GOT3 (cell line): ENCODE results near the gene DYSF.

Experiments used
- DNase-seq: peaks from one replicate; lab custom pipeline; 2025; ENCODE audit warnings: mixed read lengths; lab: John Stamatoyannopoulos, UW

DYSF gene

DNA sequence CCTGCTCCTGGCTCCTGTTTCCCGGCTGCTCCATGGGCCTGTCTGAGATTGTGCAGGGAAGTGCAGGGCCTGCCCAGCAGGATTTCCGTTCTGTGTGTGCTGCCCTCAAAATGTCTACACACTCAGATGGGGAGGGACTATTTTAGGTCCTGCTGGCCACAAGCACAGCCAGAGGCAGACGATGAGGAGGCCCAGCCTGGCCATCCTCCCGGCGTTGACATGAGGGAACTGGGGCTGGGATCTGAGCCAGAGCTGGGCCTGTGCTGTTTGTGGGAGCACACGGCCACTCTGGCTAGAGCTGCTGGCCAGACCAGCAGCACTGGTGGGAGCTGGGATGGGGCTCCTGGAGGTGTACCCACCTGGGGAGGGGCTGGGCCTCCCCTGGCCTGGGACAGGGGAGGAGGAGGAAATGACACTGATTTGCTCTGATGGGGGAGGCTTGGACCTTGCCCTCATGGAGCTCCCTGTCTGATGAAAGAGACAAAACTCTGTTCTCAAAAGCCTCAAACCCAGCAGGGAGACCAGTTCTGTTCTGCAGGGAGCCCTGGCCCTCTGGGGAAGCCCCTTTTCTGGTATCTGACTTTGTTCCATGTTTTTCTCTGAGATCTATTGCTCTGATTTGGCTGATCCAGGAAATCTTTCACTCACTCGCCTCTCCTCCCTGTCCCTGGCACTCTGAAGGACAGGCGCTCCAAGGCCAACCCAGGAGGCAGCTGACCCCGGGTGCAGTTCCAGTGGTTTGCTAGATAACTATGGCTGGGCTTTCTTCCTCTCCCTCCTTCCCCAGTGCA, 161.8 kb downstream of the DYSF start:
- no peak for DNase-seq

- no peak for DNase-seq
Measured at GRCh38 chr2:71615767-71616730, 162.7 kb downstream of the DYSF start.

- DNase-seq, result no peak
Measured at GRCh38 chr2:71617266-71617665, 163.9 kb downstream of the DYSF start.

- no peak for DNase-seq
Measured at GRCh38 chr2:71618327-71619113, 165.2 kb downstream of the DYSF start.

DNA sequence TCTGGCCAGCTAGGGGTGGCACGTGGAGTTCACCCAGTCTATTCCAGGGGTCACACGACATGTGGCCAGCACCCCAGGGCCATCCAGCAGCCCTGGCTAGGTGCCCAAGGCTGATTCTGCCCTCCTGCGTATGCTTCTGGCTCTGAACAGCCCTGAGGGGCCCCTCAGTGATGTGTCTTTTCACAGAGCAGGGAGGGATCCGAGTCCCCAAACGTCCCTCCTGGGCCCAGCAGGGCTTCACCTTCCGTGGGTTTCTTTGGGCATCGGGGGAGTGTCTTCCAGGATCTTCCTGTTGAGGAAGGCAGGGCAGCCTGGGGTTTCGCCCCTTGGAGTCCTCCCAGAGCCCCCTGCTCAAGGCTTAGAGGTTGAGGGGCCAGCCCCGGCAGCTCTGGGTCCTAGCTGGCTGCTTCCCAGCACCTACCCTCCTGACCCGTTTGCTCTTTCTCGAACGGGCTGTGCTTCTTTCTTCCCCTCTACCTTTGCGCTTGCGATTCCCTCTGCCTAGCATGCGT, 165.9 kb downstream of the DYSF start:
- no peak for DNase-seq

DNA sequence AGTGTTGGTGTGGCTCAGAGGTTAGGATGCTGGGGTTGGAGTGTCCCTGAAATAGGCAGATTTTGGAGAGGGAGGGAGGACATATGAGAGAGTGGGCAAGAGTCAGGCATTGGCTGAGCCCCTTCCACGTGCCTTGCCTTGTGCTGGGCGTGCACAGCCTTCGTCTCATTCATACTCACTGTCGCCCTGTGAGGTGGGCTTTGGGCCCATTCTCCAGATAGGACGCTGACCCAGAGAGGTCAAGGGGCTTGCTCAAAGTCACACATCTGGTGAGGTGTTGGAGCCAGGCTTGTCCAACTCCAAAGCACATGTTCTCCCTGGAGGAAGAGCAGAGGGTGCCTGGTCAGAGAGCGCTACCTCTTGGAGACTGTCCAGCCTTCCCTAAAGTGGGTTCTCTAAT, 166.8 kb downstream of the DYSF start:
- no peak for DNase-seq

DNA sequence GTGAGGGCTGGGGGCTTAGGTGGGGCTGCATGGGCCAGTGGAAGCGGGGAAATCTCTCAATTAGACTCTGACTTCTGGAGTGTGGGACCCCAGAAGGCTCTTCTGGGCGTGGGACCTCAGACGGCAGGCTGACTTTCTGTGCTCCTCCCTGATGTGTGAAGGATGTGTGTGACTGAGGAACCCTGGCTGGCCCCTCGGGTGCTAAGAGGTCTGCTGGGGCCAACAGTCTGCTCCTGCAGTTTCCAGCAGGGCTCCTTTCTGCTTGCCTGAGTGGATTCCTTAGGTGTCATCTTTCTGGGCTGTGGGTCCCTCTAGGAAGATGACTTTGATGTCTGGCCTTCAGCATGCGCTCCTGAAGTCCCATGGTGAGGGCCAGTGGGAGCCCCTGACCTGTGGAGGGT, 167.5 kb downstream of the DYSF start:
- DNase-seq, result no peak

DNA sequence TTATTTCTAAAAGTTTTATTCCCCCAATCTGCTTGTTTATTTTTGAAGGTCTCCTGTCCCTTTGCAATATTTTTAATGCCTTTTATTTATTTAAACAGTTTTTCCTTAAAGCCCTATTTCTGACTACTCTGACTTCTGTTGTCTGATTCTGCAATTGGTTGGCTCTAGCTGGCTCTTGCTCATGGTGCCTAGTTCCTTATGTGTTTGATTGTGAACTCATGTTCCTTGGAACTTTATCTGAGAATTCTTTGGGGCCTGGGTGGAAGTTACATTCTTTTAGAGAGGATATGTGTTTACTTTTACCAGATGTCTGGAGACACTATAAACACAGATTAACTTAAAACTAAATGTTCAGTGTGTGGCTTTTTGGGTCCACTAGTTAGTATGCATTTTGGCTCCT, 175.9 kb downstream of the DYSF start:
- DNase-seq, result no peak

DNA sequence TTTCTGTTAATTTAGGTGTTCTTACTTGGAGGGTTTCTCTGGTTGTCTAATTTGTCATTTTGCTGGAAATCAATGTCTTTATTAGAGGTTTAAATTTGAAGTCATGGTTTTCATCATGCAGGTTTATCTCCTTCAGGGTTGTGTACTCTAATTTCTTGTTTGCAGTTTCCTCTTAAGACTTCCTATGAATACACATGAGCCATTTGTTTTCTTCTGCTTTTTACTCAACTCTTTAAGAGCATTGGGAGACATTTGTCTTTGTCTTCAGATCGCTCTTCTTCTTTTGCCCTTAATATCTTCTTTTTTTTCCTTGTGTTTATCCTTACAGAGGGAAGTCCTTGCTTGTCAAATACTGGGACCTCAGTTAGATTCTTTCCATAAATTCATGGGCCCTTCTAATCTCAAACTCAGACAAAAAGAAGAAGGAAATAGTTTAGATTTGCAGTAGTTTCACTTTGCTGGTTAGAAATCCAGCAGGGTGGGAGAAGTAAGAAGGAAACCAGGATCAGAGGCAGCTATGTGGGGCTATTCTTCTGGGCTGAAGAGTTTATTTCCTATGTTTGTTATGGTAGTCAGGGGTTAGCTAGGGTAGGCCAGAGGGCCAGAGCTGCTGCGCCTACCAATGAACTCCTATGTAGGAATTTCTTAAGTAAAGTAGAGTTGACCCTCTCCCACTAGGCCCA, 176.6 kb downstream of the DYSF start:
- no peak for DNase-seq

- no peak for DNase-seq
Measured at GRCh38 chr2:71630454-71631328, 177.3 kb downstream of the DYSF start.

DNA sequence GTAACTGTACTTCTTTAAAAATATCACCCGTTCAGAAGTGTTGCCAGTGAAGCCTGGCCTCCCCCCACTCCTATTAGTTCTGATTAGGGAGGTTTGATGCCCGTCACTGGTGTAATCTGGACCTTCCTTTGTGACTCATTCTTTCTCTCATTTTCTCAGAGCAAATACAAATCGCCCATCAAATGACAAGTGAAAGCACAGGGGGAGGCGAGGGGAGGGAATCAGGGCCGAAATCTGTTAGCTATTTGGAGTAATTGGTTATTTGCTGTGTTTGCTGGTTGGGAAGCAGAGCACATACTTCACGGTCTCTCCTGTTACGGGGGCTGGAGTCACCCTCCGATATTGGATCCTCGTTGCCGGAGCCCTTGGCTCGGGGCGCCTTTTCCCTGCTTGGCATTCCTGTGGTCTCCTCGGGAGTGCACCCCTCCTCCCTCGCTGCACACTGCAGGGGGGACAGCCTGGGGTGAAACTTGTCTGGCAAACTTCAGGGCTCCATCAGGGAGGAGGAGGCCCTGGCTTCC, 178.1 kb downstream of the DYSF start:
- DNase-seq, result no peak

DNA sequence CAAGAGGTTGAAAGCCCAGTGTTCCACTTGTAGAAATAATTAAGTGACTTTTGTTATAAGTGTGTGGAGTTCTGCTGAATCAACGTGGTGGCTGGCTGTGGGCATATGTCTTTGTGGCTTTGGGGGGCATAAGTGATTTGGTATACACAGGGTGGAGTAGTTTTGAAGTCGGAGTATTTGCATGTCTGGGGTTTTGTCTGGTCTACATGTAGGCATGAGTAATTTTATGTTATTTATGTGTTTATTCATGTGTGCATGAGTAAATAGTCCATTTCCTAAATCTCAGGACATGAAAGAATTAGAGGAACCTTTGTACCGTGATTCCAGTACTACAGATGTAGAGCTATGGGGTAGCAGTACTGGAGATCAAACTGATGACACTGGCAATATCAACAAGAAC, 179.7 kb downstream of the DYSF start:
- no peak for DNase-seq

DNA sequence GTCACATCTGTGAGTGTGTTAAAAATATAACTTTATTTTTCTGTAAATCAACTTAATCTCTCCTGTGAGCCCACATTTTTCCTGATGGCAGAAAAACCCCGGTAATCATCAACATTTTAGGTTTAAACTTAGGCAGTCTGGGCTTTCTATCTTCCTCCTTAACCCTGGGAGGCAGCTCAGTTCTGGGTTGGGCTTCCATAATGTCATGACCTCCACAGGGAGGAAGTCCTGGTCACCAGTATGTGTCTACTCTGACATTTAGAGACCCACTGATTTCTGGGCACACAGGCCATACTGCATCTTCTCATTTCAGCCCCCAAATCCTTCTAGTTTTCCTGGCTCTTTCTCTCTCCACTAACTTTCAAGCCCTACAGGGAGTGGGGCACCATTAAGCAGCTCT, 181.2 kb downstream of the DYSF start:
- DNase-seq, result no peak

GRCh38 chr2:71635798-71636197, 182.4 kb downstream of the DYSF start:
- DNase-seq, result no peak

DNA sequence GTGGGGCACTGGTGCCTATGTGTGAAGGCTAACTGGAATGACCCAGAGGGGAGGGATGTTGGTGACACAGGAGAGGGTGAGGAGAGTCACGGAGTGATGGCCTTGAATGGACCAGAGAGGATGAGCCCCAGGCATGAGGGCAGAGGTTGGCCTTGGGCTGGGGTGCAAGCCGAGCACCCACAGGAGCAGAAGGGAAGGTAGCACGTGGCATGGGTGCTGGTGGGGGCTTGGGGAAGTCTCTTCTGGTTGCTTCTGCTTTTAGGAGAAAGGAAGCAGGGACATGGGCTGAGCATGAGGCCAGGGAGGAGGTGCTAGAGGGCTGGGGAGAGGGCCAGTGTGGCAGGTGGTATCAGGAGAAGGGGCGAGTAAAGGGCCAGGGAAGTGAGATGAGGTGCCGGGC, 183.8 kb downstream of the DYSF start:
- no peak for DNase-seq

- no peak for DNase-seq
Measured at GRCh38 chr2:71637736-71638135, 184.4 kb downstream of the DYSF start.

DNA sequence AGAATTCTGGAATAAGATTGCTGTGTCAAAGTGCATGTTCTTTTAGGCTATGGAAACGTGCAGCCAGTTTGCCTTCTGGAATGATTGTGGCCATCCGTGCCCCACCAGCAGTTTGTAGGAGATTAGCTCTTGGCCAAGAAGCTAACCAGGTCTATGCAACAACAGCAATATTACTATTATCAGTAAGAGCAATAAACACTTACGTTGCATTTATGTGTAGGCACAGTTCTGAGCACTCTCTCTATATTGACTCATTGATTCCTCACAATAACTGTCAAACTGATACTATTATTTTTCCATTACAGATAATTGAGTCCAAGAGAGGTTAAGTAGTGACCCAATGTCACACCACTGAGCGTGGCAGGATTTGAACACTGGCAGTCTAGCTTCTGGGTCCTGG, 186.4 kb downstream of the DYSF start:
- no peak for DNase-seq

GRCh38 chr2:71640489-71640888, 187.1 kb downstream of the DYSF start:
- DNase-seq, result no peak

DNA sequence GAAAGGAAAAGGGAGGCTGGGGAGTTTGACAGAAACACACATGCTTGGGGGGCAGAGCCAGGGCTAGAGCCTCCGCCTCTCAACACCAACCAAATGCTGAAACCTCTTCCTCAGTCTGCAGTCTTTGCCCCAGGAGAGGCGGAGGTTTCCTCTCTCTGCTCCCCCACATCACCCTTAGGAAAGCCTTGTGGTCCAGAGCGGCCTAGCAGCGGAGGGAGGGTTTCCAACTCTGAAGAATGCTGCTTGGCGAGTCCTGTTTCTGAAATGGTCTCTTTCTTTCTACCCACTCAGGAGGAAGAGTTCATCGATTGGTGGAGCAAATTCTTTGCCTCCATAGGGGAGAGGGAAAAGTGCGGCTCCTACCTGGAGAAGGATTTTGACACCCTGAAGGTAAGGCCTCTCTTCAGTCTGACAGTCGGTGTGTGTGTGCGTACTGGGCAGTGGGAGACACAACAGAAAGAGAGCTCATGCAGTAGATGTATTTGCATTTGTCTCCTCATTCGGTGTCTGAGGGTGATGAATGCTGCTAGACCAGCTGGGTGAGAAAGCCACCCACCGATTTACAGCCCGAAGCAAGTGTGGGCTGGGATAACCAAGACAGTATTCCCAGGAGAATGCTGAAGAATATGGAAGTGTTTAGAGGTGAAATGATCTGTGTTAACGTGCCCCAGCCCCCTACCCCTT, 190.5 kb downstream of the DYSF start:
- no peak for DNase-seq

GRCh38 chr2:71646028-71646427, 192.7 kb downstream of the DYSF start:
- no peak for DNase-seq
